ENCODE results near the gene ALOX15B.

The ALOX15B gene

GRCh38 chr17:8069587-8069860 is 30.7 kb downstream of the ALOX15B start:
- peaks cover 48% of the 10 kb centered on the region for H3K27me3 ChIP-seq (ENCODE audit: insufficient read depth, low read length, poor library complexity)
- ATAC-seq (ENCODE audit: insufficient read depth, low read depth), result no peak

GRCh38 chr17:8071496-8071895 is 32.6 kb downstream of the ALOX15B start:
- no peak overlapping the region for H3K4me2 ChIP-seq (ENCODE audit: insufficient read depth, low read length)
- no peak overlapping the region for H2AFZ ChIP-seq (ENCODE audit: low read depth, low read length)
- H3K4me3 ChIP-seq (ENCODE audit: low read depth in 1 of 2, low read length in 2 of 2), result no peak overlapping the region
- H3K36me3 ChIP-seq (ENCODE audit: insufficient read depth, low read length), result no peaks in the 10 kb centered on the region
- no peaks in the 10 kb centered on the region for H3K79me2 ChIP-seq (ENCODE audit: insufficient read depth, low read length)
- TF ChIP-seq CTCF (IDR thresholded peaks at IDR 0.05; ENCODE audit: borderline replicate concordance, extremely low read depth, low read length, poor library complexity, severe bottlenecking), result no peak
- no peak for TF ChIP-seq EZH2 (IDR thresholded peaks at IDR 0.05; ENCODE audit: borderline replicate concordance, low read depth, low read length, severe bottlenecking)
- peaks cover 57% of the 10 kb centered on the region for H3K27me3 ChIP-seq (ENCODE audit: insufficient read depth, low read length, poor library complexity)
- no peaks in the 10 kb centered on the region for H3K9me3 ChIP-seq (ENCODE audit: insufficient read depth, low read length, severe bottlenecking)
- ATAC-seq (ENCODE audit: insufficient read depth, low read depth), result no peak
- H3K27ac ChIP-seq (ENCODE audit: low read length), result no peak overlapping the region
- H4K20me1 ChIP-seq (ENCODE audit: insufficient read depth, low read length), result peaks cover 9% of the 10 kb centered on the region
- DNase-seq, result no peak
- H3K9ac ChIP-seq (ENCODE audit: low read depth, low read length), result no peak overlapping the region
- H3K4me1 ChIP-seq (ENCODE audit: insufficient read depth, low read length), result peaks cover 6% of the 10 kb centered on the region

More at GRCh38 chr17:8069587-8069860, 30.7 kb downstream of the ALOX15B start:
- Histone ChIP-seq H3K4me1 (ENCODE audit: insufficient read depth, low read length) (peaks cover 6% of the 10 kb centered on the region), H3K79me2 (ENCODE audit: insufficient read depth, low read length) (no peaks in the 10 kb centered on the region), H3K4me2 (ENCODE audit: insufficient read depth, low read length) (no peak overlapping the region), H4K20me1 (ENCODE audit: insufficient read depth, low read length) (peaks cover 9% of the 10 kb centered on the region), H3K27ac (ENCODE audit: low read length) (no peak overlapping the region), H3K4me3 (ENCODE audit: low read depth in 1 of 2, low read length in 2 of 2) (no peak overlapping the region), H3K36me3 (ENCODE audit: insufficient read depth, low read length) (no peaks in the 10 kb centered on the region), H3K9me3 (ENCODE audit: insufficient read depth, low read length, severe bottlenecking) (no peaks in the 10 kb centered on the region), H3K9ac (ENCODE audit: low read depth, low read length) (no peak overlapping the region), H2AFZ (ENCODE audit: low read depth, low read length) (no peak overlapping the region)
- no peak for TF ChIP-seq EZH2 (IDR thresholded peaks at IDR 0.05; ENCODE audit: borderline replicate concordance, low read depth, low read length, severe bottlenecking)
- no peak for TF ChIP-seq CTCF (IDR thresholded peaks at IDR 0.05; ENCODE audit: borderline replicate concordance, extremely low read depth, low read length, poor library complexity, severe bottlenecking)
- no peak for DNase-seq

GRCh38 chr17:8072341-8072728 is 33.5 kb downstream of the ALOX15B start:
- no peaks in the 10 kb centered on the region for H3K36me3 ChIP-seq (ENCODE audit: insufficient read depth, low read length)
- H3K4me1 ChIP-seq (ENCODE audit: insufficient read depth, low read length), result peaks cover 6% of the 10 kb centered on the region
- no peak overlapping the region for H2AFZ ChIP-seq (ENCODE audit: low read depth, low read length)
- no peak overlapping the region for H3K9ac ChIP-seq (ENCODE audit: low read depth, low read length)
- H3K4me3 ChIP-seq (ENCODE audit: low read depth in 1 of 2, low read length in 2 of 2), result no peak overlapping the region
- DNase-seq (no peak), ATAC-seq (ENCODE audit: insufficient read depth, low read depth) (no peak)
- peaks cover 9% of the 10 kb centered on the region for H4K20me1 ChIP-seq (ENCODE audit: insufficient read depth, low read length)
- H3K4me2 ChIP-seq (ENCODE audit: insufficient read depth, low read length), result no peak overlapping the region
- no peaks in the 10 kb centered on the region for H3K9me3 ChIP-seq (ENCODE audit: insufficient read depth, low read length, severe bottlenecking)
- H3K79me2 ChIP-seq (ENCODE audit: insufficient read depth, low read length), result no peaks in the 10 kb centered on the region
- H3K27me3 ChIP-seq (ENCODE audit: insufficient read depth, low read length, poor library complexity), result peaks cover 50% of the 10 kb centered on the region
- no peak overlapping the region for H3K27ac ChIP-seq (ENCODE audit: low read length)
- no peak for TF ChIP-seq CTCF (IDR thresholded peaks at IDR 0.05; ENCODE audit: borderline replicate concordance, extremely low read depth, low read length, poor library complexity, severe bottlenecking)

Data from DND-41 (cell line).